OCI-LY1 (cell line): ENCODE results near the gene RAF1.
A peak's percentile ranks its signal among the peaks of the same experiment; 100 is the strongest.

ENCODE experiments used
- H2AFZ ChIP-seq: fragments of 200-600 bp; sonication (generic), shearing (Covaris generic); 2 replicates; pipeline ENCODE4 v1.6.0; 2014; ENCODE audit warnings: antibody characterized with exemption, mild to moderate bottlenecking, low read length
- H3F3A ChIP-seq: fragments of 200-600 bp; sonication (generic), shearing (Covaris generic); 2 replicates; pipeline ENCODE4 v1.6.0; 2014; ENCODE audit warnings: mild to moderate bottlenecking, antibody characterized with exemption, low read length, moderate library complexity; ENCODE audit not compliant: insufficient read depth
- H3K27ac ChIP-seq: fragments of 200-600 bp; sonication (generic); 2 replicates; pipeline ENCODE4 v1.5.1; 2014; ENCODE audit warnings: low read length, mixed run types, mild to moderate bottlenecking, low read depth; ENCODE audit not compliant: poor library complexity, severe bottlenecking
- H3K27me3 ChIP-seq: fragments of 200-600 bp; sonication (generic); 2 replicates; pipeline ENCODE4 v1.6.0; 2014; ENCODE audit warnings: antibody characterized with exemption, mild to moderate bottlenecking, low read length, moderate library complexity; ENCODE audit not compliant: insufficient read depth
- H3K36me3 ChIP-seq: fragments of 200-600 bp; sonication (generic); 2 replicates; pipeline ENCODE4 v1.6.1; 2014; ENCODE audit warnings: mild to moderate bottlenecking, antibody characterized with exemption, low read length, moderate library complexity, mixed read lengths; ENCODE audit not compliant: insufficient read depth
- H3K4me1 ChIP-seq: fragments of 200-600 bp; sonication (generic); 2 replicates; pipeline ENCODE4 v1.5.1; 2014; ENCODE audit warnings: mild to moderate bottlenecking, low read length, moderate library complexity; ENCODE audit not compliant: insufficient read depth, severe bottlenecking
- H3K4me2 ChIP-seq: fragments of 200-600 bp; sonication (generic), shearing (Covaris generic); 2 replicates; pipeline ENCODE4 v1.6.1; 2014; ENCODE audit warnings: low read length
- H3K4me3 ChIP-seq: fragments of 200-600 bp; sonication (generic); 2 replicates; pipeline ENCODE4 v1.5.1; 2014; ENCODE audit warnings: low read length, low read depth, mild to moderate bottlenecking, mixed read lengths; ENCODE audit not compliant: poor library complexity, severe bottlenecking
- H3K79me2 ChIP-seq: fragments of 200-600 bp; shearing (Covaris generic); 2 replicates; pipeline ENCODE4 v1.6.1; 2016; ENCODE audit warnings: mixed run types, low read length, mixed read lengths; ENCODE audit not compliant: insufficient read depth
- H3K9ac ChIP-seq: fragments of 200-600 bp; sonication (generic), shearing (Covaris generic); 2 replicates; pipeline ENCODE4 v1.6.1; 2014; ENCODE audit warnings: mild to moderate bottlenecking, low read length, mixed read lengths
- H3K9me2 ChIP-seq: fragments of 200-600 bp; sonication (generic), shearing (Covaris generic); 2 replicates; pipeline ENCODE4 v1.6.1; 2014; ENCODE audit warnings: low read depth, mild to moderate bottlenecking, low read length, mixed read lengths
- H3K9me3 ChIP-seq: fragments of 200-600 bp; shearing (Covaris generic); 2 replicates; pipeline ENCODE4 v1.6.1; 2014; ENCODE audit warnings: low read length, mixed read lengths
- H4K20me1 ChIP-seq: fragments of 200-600 bp; sonication (generic), shearing (Covaris generic); 2 replicates; pipeline ENCODE4 v1.6.0; 2016; ENCODE audit warnings: mild to moderate bottlenecking, low read length; ENCODE audit not compliant: insufficient read depth
- EZH2 ChIP-seq: fragments of 200-600 bp; sonication (generic), shearing (Covaris generic); IDR thresholded peaks from 2 replicates; pipeline ENCODE4 v1.8.0; 2017; ENCODE audit warnings: borderline replicate concordance, mixed run types, mild to moderate bottlenecking, antibody characterized with exemption, low read length, moderate library complexity, mixed read lengths
- TF ChIP-seq, protein P1 (sequence below): fragments of 200-600 bp; sonication (generic), shearing (Covaris generic); IDR thresholded peaks from 2 replicates; pipeline ENCODE4 v1.5.1; 2017; ENCODE audit warnings: mild to moderate bottlenecking, antibody characterized with exemption, low read length, moderate library complexity, mixed read lengths

Gene RAF1

DNA sequence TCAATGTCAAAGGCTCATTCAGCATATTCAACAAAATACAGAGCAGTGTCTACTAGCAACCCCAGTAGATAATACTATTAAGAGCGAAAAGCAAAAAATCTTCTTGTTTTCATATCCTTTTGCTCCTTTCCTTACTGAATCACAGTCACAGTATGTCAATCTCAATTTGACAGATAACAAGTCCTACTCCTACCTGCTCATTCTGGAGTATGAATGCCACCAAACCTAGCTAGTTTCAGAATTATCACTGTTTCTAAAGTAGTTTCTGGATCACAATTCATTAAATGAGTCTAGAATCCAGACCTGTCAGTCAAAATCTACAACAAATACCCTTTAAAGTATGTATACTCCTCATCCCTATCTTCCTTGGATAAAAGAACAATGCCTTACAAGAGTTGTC is 55.5 kb downstream of the RAF1 start:
- H2AFZ ChIP-seq, result no peak overlapping the region
- H3K36me3 ChIP-seq, result peaks cover 86% of the 10 kb centered on the region
- no peak overlapping the region for H3K27ac ChIP-seq
- no peaks in the 10 kb centered on the region for H3K9me3 ChIP-seq
- H3K9me2 ChIP-seq, result no peaks in the 10 kb centered on the region
- no peaks in the 10 kb centered on the region for H4K20me1 ChIP-seq
- no peaks in the 10 kb centered on the region for H3K4me1 ChIP-seq
- 0 out of 2 replicates have a peak, but pooled peaks cover 8% of the 10 kb centered on the region for H3K79me2 ChIP-seq
- no peak overlapping the region for H3K9ac ChIP-seq
- no peaks in the 10 kb centered on the region; the same call in 1 of the 2 replicates for H3F3A ChIP-seq
- H3K4me3 ChIP-seq, result no peak overlapping the region
- TF ChIP-seq EZH2, result no peak
- TF ChIP-seq, protein P1, sequence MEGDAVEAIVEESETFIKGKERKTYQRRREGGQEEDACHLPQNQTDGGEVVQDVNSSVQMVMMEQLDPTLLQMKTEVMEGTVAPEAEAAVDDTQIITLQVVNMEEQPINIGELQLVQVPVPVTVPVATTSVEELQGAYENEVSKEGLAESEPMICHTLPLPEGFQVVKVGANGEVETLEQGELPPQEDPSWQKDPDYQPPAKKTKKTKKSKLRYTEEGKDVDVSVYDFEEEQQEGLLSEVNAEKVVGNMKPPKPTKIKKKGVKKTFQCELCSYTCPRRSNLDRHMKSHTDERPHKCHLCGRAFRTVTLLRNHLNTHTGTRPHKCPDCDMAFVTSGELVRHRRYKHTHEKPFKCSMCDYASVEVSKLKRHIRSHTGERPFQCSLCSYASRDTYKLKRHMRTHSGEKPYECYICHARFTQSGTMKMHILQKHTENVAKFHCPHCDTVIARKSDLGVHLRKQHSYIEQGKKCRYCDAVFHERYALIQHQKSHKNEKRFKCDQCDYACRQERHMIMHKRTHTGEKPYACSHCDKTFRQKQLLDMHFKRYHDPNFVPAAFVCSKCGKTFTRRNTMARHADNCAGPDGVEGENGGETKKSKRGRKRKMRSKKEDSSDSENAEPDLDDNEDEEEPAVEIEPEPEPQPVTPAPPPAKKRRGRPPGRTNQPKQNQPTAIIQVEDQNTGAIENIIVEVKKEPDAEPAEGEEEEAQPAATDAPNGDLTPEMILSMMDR, result no peak
- H3K27me3 ChIP-seq, result no peaks in the 10 kb centered on the region
- H3K4me2 ChIP-seq, result no peak overlapping the region

DNA sequence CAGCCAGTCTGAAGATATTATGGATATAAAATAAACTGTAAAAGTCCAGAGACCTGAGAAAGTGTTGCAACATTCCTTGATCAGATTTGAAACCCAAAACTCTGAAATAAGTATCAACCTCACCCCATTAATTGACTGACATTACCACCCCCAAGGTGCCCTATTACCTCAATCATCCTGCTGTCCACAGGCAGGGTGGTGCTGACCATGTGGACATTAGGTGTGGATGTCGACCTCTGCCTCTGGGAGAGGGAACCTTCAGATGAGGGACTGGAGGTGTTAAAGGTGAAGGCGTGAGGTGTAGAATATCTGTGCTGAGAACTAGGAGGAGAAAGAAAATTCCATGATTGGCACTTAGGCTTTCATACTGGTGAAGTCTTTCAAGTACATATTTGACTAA is 59.9 kb downstream of the RAF1 start:
- H3K27me3 ChIP-seq, result no peaks in the 10 kb centered on the region
- no peaks in the 10 kb centered on the region for H3K79me2 ChIP-seq
- no peak overlapping the region for H3K4me2 ChIP-seq
- H3K9ac ChIP-seq, result no peak overlapping the region
- H3F3A ChIP-seq, result no peaks in the 10 kb centered on the region; the same call in 1 of the 2 replicates
- no peaks in the 10 kb centered on the region for H3K9me3 ChIP-seq
- no peak overlapping the region for H3K27ac ChIP-seq
- peaks cover 94% of the 10 kb centered on the region for H3K36me3 ChIP-seq
- H4K20me1 ChIP-seq, result no peaks in the 10 kb centered on the region
- TF ChIP-seq EZH2, result no peak
- TF ChIP-seq, protein P1, result no peak
- no peaks in the 10 kb centered on the region for H3K4me1 ChIP-seq
- H3K9me2 ChIP-seq, result no peaks in the 10 kb centered on the region
- no peak overlapping the region for H3K4me3 ChIP-seq
- H2AFZ ChIP-seq, result no peak overlapping the region

DNA sequence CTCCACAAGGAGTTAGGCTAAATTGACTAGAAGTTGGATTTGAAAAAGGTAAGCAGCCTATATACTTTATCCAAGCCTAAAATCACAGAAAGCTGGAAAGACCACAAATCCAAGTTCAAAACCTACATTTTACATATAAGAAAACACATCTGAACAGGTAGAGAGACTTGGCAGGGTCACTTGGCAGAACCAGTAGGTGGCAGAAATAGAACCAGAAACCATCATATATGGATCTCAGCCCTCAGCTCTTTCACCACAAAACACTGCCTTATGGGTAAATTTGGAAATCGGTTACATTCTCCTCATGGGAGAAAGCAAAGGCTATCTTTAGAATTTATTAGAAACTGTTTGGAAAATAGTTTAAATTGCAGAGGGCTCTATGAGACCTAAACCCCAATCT is 62.8 kb downstream of the RAF1 start:
- no peaks in the 10 kb centered on the region for H4K20me1 ChIP-seq
- H3K27ac ChIP-seq, result no peak overlapping the region
- H3K9ac ChIP-seq, result no peak overlapping the region
- no peaks in the 10 kb centered on the region for H3K9me2 ChIP-seq
- H3K4me3 ChIP-seq, result no peak overlapping the region
- no peaks in the 10 kb centered on the region for H3K79me2 ChIP-seq
- H3K27me3 ChIP-seq, result no peaks in the 10 kb centered on the region
- H3K36me3 ChIP-seq, result peaks cover 95% of the 10 kb centered on the region
- H3K4me2 ChIP-seq, result no peak overlapping the region
- no peaks in the 10 kb centered on the region; the same call in 1 of the 2 replicates for H3F3A ChIP-seq
- H3K9me3 ChIP-seq, result no peaks in the 10 kb centered on the region
- H2AFZ ChIP-seq, result no peak overlapping the region
- TF ChIP-seq, protein P1, result peak; percentile 22; the same call in 1 of the 2 replicates
- TF ChIP-seq EZH2, result no peak
- no peaks in the 10 kb centered on the region for H3K4me1 ChIP-seq
